NOMO-1 (cell line): ENCODE results near the gene FARP2.
"Not testable (repeated sequence)": the region's sequence is repeated elsewhere in the genome, so short reads cannot be mapped to it uniquely, and the experiment has no call there.

ENCODE experiments used
- DNase-seq, 2 experiments: peaks; one replicate each; lab custom pipeline; 2025; ENCODE audit not compliant: unreplicated experiment in 2 of 2; lab: John Stamatoyannopoulos, UW

Gene FARP2

GRCh38 chr2:241399941-241400922 lies 44.1 kb downstream of the FARP2 start:
- DNase-seq = no peak

GRCh38 chr2:241408849-241409248 lies 52.8 kb downstream of the FARP2 start:
- DNase-seq = no peak

- DNase-seq = no peak
Observed at GRCh38 chr2:241410739-241411176, 54.7 kb downstream of the FARP2 start.

- DNase-seq = no peak
Observed at GRCh38 chr2:241412144-241412543, 56.1 kb downstream of the FARP2 start.

- not testable (repeated sequence) for DNase-seq
Observed at GRCh38 chr2:241413501-241413900, 57.4 kb downstream of the FARP2 start.

GRCh38 chr2:241413929-241414580 lies 58.0 kb downstream of the FARP2 start:
- DNase-seq = no peak

GRCh38 chr2:241415196-241415595 lies 59.1 kb downstream of the FARP2 start:
- DNase-seq = no peak

GRCh38 chr2:241417626-241418025 lies 61.5 kb downstream of the FARP2 start:
- DNase-seq = no peak

- DNase-seq = no peak
Observed at GRCh38 chr2:241421330-241421729, 65.2 kb downstream of the FARP2 start.

GRCh38 chr2:241421942-241422341 lies 65.9 kb downstream of the FARP2 start:
- not testable (repeated sequence) for DNase-seq

- no peak for DNase-seq
Observed at GRCh38 chr2:241422350-241422749, 66.3 kb downstream of the FARP2 start.

- DNase-seq = not testable (repeated sequence)
Observed at GRCh38 chr2:241423489-241423888, 67.4 kb downstream of the FARP2 start.

GRCh38 chr2:241425368-241425767 lies 69.3 kb downstream of the FARP2 start:
- no peak for DNase-seq

GRCh38 chr2:241430178-241430577 lies 74.1 kb downstream of the FARP2 start:
- DNase-seq = no peak

GRCh38 chr2:241432824-241433448 lies 76.9 kb downstream of the FARP2 start:
- no peak for DNase-seq

- no peak for DNase-seq
Observed at GRCh38 chr2:241437179-241437578, 81.1 kb downstream of the FARP2 start.

GRCh38 chr2:241441492-241441891 lies 85.4 kb downstream of the FARP2 start:
- DNase-seq = no peak

GRCh38 chr2:241443486-241444223 lies 87.6 kb downstream of the FARP2 start:
- peak; percentile 73 to 82 for DNase-seq

- no peak for DNase-seq
Observed at GRCh38 chr2:241445426-241445825, 89.3 kb downstream of the FARP2 start.

- not testable (repeated sequence) for DNase-seq
Observed at GRCh38 chr2:241450092-241450491, 94.0 kb downstream of the FARP2 start.
